Mesothelial cell of epicardium (in vitro differentiated cells): ENCODE results near the gene GET4. TPM values are rescaled to one million over a fixed set of nuclear protein-coding genes. Genes with fewer than 3 reads are reported as not detected.

Experiments
- DNase-seq, 2 experiments: peaks; one replicate each; pipeline ENCODE4 v3.0.0; 2021; ENCODE audit warnings: low spot score in 2 of 2; ENCODE audit not compliant: unreplicated experiment in 2 of 2
- H3K27ac Mint-ChIP-seq: 2 replicates; pipeline ENCODE4 v1.8.0; 2021; ENCODE audit warnings: mixed read lengths
- H3K27me3 Mint-ChIP-seq: 2 replicates; pipeline ENCODE4 v1.8.0; 2021; ENCODE audit warnings: low read depth, mixed read lengths
- H3K36me3 Mint-ChIP-seq: 2 replicates; pipeline ENCODE4 v1.8.0; 2021; ENCODE audit warnings: mixed read lengths
- H3K4me1 Mint-ChIP-seq: 2 replicates; pipeline ENCODE4 v1.8.0; 2021; ENCODE audit warnings: mixed read lengths
- H3K4me3 Mint-ChIP-seq: 2 replicates; pipeline ENCODE4 v1.8.0; 2021; ENCODE audit warnings: mild to moderate bottlenecking, moderate library complexity, mixed read lengths
- H3K9me3 Mint-ChIP-seq: 2 replicates; pipeline ENCODE4 v1.8.0; 2021; ENCODE audit warnings: mixed read lengths
- CTCF ChIP-seq: fragments of 200-600 bp; sonication (generic); IDR thresholded peaks from one replicate; pipeline ENCODE4 v1.5.0; 2021; ENCODE audit warnings: antibody characterized with exemption; ENCODE audit not compliant: unreplicated experiment
- total RNA-seq: library from RNA; stranded (reverse); gene quantifications from 3 replicates; pipeline ENCODE4 v1.2.1, GENCODE V29; 2021

GET4 gene
- total RNA-seq, 1 donor from 2014 or later, result 77.6 TPM

DNA sequence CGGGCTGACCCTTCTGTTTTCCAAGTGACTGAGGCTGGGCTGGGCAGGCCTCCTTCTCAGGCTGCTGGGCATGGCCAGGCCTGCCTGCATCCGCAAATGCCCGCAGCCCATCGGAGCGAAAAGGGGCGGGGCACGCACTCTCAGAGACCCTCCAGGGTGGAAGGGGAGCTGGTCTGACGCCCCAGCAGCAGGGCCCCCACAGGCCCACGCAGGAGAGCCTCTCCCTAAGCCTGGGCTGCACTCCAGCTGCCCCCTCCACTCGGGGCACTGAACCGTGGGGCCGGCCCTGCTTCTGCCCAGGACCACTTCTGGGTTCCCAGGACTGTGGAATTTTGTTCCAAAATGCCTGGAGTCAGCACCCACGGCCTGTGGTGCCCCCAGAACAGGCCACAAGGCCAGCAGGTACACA is 68.8 kb downstream of the GET4 start:
- DNase-seq, result no peak
- Mint-ChIP-seq H3K4me3 (no peak overlapping the region), H3K9me3 (peaks cover 16% of the 10 kb centered on the region), H3K4me1 (no peaks in the 10 kb centered on the region), H3K27ac (no peak overlapping the region), H3K27me3 (peaks cover 22% of the 10 kb centered on the region), H3K36me3 (no peaks in the 10 kb centered on the region)
- TF ChIP-seq CTCF, result no peak

DNA sequence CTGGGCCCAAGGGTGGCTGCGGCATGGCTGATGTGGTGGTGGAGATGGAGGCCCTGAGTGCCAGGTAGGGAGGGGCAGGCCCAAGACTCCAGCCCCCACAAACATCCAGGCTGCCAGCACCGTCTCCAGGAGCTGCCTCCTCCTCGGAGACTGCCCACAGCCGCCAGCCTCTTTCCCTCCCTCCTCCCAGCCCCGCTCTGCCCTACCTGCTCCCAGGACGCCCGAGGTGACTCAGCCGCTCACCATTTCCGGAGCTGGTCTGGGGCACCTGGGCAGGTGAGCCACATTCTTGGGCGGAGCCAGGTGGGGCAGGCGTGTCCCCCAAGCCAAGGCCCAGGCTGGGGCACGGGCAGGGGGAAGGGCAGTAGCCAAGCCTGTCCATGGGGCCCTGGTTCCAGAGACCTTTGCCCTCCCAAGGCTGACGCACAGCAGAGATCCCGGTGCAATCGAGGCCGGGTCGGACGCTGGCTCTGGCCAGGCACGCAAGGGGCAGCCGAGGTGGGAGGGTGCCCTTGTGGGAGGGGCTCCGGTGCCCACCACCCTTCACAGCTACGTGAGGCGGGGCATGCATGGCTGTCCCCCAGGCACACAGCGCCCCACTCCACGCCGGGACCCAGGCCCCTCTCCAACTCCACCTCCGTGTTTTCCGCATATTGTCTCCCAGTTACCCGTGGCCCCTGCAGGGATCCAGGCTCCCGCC is 69.4 kb downstream of the GET4 start:
- DNase-seq, result no peak
- Mint-ChIP-seq H3K4me1 (no peaks in the 10 kb centered on the region), H3K36me3 (no peaks in the 10 kb centered on the region), H3K27me3 (peaks cover 19% of the 10 kb centered on the region), H3K4me3 (no peak overlapping the region), H3K27ac (no peak overlapping the region), H3K9me3 (peaks cover 10% of the 10 kb centered on the region)
- TF ChIP-seq CTCF, result no peak

Other genes with a start within 250 kb of the GET4 start
- 33.9 to 39.0 TPM (median 36.9 TPM) in 3 replicates for gene DNAAF5, start 149.9 kb upstream of the GET4 start, total RNA-seq
- gene PRKAR1B, start 149.3 kb upstream of the GET4 start, total RNA-seq, result 48.0 to 53.7 TPM (median 50.6 TPM) in 3 replicates
- gene SUN1, start 44.1 kb upstream of the GET4 start, total RNA-seq, result 199 to 201 TPM (median 200 TPM) in 3 replicates
- 2.9 to 5.3 TPM (median 4.0 TPM) in 3 replicates for gene ADAP1, start 78.1 kb downstream of the GET4 start, total RNA-seq
- gene COX19, start 99.0 kb downstream of the GET4 start, total RNA-seq, result 19.2 to 22.0 TPM (median 20.2 TPM) in 3 replicates
- 5.6 to 6.2 TPM (median 5.8 TPM) in 3 replicates for gene CYP2W1, start 106.6 kb downstream of the GET4 start, total RNA-seq
- 1.0 to 1.6 TPM (median 1.0 TPM) in 3 replicates for gene GPR146, start 168.0 kb downstream of the GET4 start, total RNA-seq
- gene GPER1, start 211.6 kb downstream of the GET4 start, total RNA-seq, result 2.1 to 2.6 TPM (median 2.4 TPM) in 3 replicates